C4-2B (cell line): ENCODE measurements around the gene PCDHA6.
A peak's percentile ranks its signal among the peaks of the same experiment; 100 is the strongest.
"Not testable (repeated sequence)": the region's sequence is repeated elsewhere in the genome, so short reads cannot be mapped to it uniquely, and the experiment has no call there.

ENCODE experiments used
- H3K27ac ChIP-seq: fragments of 450-650 bp; 2 replicates; pipeline ENCODE4 v1.5.1; 2017
- CTCF ChIP-seq: fragments of 450-650 bp; conservative IDR thresholded peaks from 2 replicates; pipeline ENCODE4 v1.5.1; 2017; ENCODE audit warnings: mild to moderate bottlenecking
- ZFX ChIP-seq: fragments of 450-650 bp; IDR thresholded peaks from 2 replicates; pipeline ENCODE4 v1.6.1; 2017

PCDHA6 gene

DNA sequence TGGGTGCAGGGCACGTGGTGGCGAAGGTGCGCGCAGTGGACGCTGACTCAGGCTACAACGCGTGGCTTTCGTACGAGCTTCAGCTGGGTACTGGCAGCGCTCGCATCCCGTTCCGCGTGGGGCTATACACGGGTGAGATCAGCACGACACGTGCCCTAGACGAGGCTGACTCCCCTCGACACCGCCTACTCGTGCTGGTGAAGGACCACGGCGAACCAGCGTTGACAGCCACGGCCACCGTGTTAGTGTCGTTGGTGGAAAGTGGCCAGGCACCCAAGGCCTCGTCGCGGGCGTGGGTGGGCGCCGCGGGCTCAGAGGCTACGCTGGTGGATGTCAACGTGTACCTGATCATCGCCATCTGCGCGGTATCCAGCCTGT is 31.1 kb upstream of the PCDHA6 start:
- no peak overlapping the region for H3K27ac ChIP-seq
- TF ChIP-seq ZFX: no peak

DNA sequence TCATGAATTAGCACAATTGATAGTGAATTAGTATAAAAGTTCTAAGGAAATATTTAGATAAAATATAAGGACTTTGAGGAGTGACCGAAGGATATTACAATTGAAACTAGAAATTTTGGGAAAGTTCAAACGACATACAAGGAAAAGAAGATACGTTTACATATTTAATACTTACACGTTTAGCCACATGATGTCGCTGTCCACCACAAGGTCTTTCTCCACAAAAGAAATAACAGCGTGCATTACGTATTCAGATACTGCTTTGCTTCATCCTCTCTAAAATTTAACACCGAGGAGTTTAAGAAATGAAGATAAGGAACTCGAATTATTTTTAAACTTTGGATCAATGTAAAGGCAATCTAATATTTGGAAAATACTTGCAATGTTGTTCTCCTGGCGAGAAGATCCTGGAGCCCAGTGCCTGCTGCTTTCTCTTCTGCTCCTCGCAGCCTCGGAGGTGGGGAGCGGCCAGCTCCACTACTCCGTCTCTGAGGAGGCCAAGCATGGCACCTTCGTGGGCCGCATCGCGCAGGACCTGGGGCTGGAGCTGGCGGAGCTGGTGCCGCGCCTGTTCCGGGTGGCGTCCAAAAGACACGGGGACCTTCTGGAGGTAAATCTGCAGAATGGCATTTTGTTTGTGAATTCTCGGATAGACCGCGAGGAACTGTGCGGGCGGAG is 26.8 kb upstream of the PCDHA6 start, which contains the start of gene PCDHA3:
TSS of gene PCDHA3 (plus strand) at position 242 of the 678 bp plus-strand sequence.
- TF ChIP-seq CTCF (peak; percentile 51), ZFX (no peak)
- no peak within 1 kb of the TSS for H3K27ac ChIP-seq

DNA sequence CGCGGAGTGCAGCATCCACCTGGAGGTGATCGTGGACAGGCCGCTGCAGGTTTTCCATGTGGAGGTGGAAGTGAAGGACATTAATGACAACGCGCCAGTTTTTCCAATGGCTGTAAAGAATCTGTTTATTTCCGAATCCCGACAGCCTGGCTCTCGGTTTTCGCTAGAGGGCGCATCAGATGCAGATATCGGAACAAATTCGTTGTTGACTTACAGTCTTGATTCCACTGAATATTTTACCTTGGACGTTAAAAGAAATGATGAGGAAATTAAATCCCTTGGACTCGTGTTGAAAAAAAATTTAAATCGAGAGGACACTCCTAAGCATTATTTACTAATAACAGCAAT is 26.3 kb upstream of the PCDHA6 start:
- peak; percentile 60 for TF ChIP-seq CTCF
- TF ChIP-seq ZFX: no peak
- no peak overlapping the region for H3K27ac ChIP-seq

DNA sequence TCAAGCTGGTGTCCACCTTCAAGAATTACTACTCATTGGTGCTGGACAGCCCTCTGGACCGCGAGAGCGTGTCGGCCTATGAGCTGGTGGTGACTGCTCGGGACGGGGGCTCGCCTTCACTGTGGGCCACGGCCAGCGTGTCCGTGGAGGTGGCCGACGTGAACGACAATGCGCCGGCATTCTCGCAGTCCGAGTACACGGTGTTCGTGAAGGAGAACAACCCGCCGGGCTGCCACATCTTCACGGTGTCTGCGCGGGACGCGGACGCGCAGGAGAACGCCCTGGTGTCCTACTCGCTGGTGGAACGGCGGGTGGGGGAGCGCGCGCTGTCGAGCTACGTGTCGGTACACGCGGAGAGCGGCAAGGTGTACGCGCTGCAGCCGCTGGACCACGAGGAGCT is 25.4 kb upstream of the PCDHA6 start:
- H3K27ac ChIP-seq: not testable (repeated sequence)

DNA sequence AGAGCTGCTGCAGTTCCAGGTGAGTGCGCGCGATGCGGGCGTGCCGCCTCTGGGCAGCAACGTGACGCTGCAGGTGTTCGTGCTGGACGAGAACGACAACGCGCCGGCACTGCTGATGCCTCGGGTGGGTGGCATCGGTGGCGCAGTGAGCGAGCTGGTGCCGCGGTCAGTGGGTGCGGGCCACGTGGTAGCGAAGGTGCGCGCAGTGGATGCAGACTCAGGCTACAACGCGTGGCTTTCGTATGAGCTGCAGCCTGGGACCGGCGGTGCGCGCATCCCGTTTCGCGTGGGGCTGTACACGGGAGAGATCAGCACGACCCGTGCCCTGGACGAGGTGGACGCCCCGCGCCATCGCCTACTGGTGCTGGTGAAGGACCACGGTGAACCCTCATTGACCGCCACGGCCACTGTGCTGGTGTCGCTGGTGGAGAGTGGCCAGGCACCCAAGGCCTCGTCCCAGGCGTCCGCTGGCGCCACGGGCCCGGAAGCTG is 24.9 kb upstream of the PCDHA6 start:
- TF ChIP-seq ZFX (no peak), CTCF (no peak)
- no peak overlapping the region for H3K27ac ChIP-seq

DNA sequence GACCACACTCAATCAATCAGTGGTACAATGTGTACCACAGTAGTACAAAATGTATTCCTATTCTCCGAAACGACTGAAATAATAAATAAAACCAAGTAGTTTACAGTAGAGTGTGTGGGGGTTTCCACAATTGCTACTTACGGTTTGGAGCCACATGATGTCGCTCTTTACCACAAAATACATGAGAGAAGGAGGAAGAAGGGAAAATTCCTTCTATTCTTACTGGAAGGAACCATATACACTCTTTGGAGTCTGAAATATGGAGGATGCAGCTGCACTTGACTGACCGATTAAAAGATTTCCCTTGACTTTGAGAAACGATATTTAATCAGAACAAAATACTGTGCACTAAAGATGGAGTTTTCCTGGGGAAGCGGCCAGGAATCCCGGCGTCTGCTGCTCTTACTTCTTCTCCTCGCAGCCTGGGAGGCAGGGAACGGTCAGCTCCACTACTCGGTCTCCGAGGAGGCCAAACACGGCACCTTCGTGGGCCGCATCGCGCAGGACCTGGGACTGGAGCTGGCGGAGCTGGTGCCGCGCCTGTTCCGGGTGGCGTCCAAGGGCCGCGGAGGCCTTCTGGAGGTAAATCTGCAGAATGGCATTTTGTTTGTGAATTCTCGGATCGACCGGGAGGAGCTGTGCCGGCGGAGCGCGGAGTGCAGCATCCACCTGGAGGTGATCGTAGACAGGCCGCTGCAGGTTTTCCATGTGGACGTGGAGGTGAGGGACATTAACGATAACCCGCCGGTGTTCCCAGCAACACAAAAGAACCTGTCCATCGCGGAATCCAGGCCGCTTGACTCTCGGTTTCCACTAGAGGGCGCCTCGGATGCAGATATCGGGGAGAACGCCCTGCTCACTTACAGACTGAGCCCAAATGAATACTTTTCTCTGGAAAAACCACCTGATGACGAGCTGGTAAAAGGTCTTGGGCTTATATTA is 20.7 kb upstream of the PCDHA6 start, which contains the start of gene PCDHA4:
TSS of gene PCDHA4 (plus strand) at position 235 of the 942 bp plus-strand sequence.
- no peak within 1 kb of the TSS for H3K27ac ChIP-seq

DNA sequence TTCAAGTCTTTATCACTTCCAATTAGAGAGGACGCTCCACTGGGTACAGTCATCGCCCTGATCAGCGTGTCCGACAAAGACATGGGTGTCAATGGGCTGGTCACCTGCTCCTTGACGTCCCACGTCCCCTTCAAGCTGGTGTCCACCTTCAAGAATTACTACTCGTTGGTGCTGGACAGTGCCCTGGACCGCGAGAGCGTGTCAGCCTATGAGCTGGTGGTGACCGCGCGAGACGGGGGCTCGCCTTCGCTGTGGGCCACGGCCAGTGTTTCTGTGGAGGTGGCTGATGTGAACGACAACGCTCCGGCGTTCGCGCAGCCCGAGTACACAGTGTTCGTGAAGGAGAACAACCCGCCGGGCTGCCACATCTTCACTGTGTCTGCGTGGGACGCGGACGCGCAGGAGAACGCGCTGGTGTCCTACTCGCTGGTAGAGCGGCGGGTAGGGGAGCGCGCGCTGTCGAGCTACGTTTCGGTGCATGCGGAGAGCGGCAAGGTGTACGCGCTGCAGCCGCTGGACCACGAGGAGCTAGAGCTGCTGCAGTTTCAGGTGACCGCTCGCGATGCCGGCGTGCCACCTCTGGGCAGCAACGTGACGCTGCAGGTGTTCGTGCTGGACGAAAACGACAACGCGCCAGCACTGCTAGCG is 19.4 kb upstream of the PCDHA6 start:
- H3K27ac ChIP-seq: not testable (repeated sequence)

More for the DNA sequence above, 20.7 kb upstream of the PCDHA6 start, which contains the start of gene PCDHA4:
- TF ChIP-seq ZFX (no peak), CTCF (peak; percentile 81)

DNA sequence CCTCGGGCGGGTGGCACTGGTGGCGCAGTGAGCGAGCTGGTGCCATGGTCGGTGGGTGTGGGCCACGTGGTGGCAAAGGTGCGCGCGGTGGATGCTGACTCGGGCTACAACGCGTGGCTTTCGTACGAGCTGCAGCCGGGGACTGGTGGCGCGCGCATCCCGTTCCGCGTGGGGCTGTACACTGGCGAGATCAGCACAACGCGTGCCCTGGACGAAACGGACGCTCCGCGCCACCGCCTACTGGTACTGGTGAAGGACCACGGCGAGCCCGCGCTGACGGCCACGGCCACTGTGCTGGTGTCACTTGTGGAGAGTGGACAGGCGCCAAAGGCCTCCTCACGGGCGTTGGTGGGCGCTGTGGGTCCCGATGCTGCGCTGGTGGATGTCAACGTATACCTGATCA is 18.9 kb upstream of the PCDHA6 start:
- H3K27ac ChIP-seq: no peak overlapping the region
- TF ChIP-seq CTCF: no peak
- no peak for TF ChIP-seq ZFX
